Astrocyte (in vitro differentiated cells and primary cell): Measurements from ENCODE around the gene RBM47. TPM values are rescaled to one million over a fixed set of nuclear protein-coding genes. Genes with fewer than 3 reads are reported as not detected.

Experiments used
- DNase-seq: peaks from one replicate; pipeline ENCODE4 v3.0.0-alpha.2; 2010; ENCODE audit warnings: low read depth
- FAIRE-seq: peaks from 2 replicates; lab custom pipeline; 2011; peaks lifted over from hg19 to GRCh38; lab: Jason Lieb, UNC
- H2AFZ ChIP-seq: 2 replicates; pipeline ENCODE4 v1.6.0; 2012; ENCODE audit warnings: low read depth, low read length, inconsistent platforms
- H3K27ac ChIP-seq: 2 replicates; pipeline ENCODE4 v1.5.1; 2011; ENCODE audit warnings: low read depth, low read length, inconsistent platforms
- H3K27me3 ChIP-seq: 2 replicates; pipeline ENCODE4 v1.6.0; 2011; ENCODE audit warnings: low read length, inconsistent platforms; ENCODE audit not compliant: insufficient read depth
- H3K36me3 ChIP-seq: 2 replicates; pipeline ENCODE4 v1.5.1; 2011; ENCODE audit warnings: low read length, inconsistent platforms; ENCODE audit not compliant: insufficient read depth
- H3K4me1 ChIP-seq: 2 replicates; pipeline ENCODE4 v1.5.1; 2011; ENCODE audit warnings: low read length, inconsistent platforms; ENCODE audit not compliant: insufficient read depth
- H3K4me2 ChIP-seq: 2 replicates; pipeline ENCODE4 v1.6.0; 2012; ENCODE audit warnings: low read length, inconsistent platforms
- H3K4me3 ChIP-seq: 2 replicates; pipeline ENCODE4 v1.5.1; 2011; ENCODE audit warnings: low read depth, mild to moderate bottlenecking, low read length, inconsistent platforms; ENCODE audit not compliant: insufficient read depth
- H3K79me2 ChIP-seq: 2 replicates; pipeline ENCODE4 v1.6.0; 2012; ENCODE audit warnings: mild to moderate bottlenecking, low read length, inconsistent platforms; ENCODE audit not compliant: insufficient read depth
- H3K9ac ChIP-seq: 2 replicates; pipeline ENCODE4 v1.6.0; 2012; ENCODE audit warnings: mild to moderate bottlenecking, low read length, inconsistent platforms
- H3K9me3 ChIP-seq: 2 replicates; pipeline ENCODE4 v1.5.1; 2012; ENCODE audit warnings: low read depth, mild to moderate bottlenecking, low read length, inconsistent platforms; ENCODE audit not compliant: insufficient read depth
- H4K20me1 ChIP-seq: 2 replicates; pipeline ENCODE4 v1.6.0; 2012; ENCODE audit warnings: low read length, inconsistent platforms; ENCODE audit not compliant: insufficient read depth
- H3K27ac Mint-ChIP-seq: one replicate; pipeline ENCODE4 v1.8.0; 2021; ENCODE audit warnings: mild to moderate bottlenecking, mixed read lengths; ENCODE audit not compliant: unreplicated experiment
- H3K27me3 Mint-ChIP-seq: one replicate; pipeline ENCODE4 v1.8.0; 2021; ENCODE audit warnings: low read depth, mixed read lengths; ENCODE audit not compliant: unreplicated experiment
- H3K36me3 Mint-ChIP-seq: one replicate; pipeline ENCODE4 v1.8.0; 2021; ENCODE audit warnings: low read depth, mixed read lengths; ENCODE audit not compliant: unreplicated experiment
- H3K4me1 Mint-ChIP-seq: one replicate; pipeline ENCODE4 v1.8.0; 2021; ENCODE audit warnings: low read depth, mixed read lengths; ENCODE audit not compliant: unreplicated experiment
- H3K4me3 Mint-ChIP-seq: one replicate; pipeline ENCODE4 v1.8.0; 2021; ENCODE audit warnings: mild to moderate bottlenecking, moderate library complexity, mixed read lengths; ENCODE audit not compliant: unreplicated experiment
- H3K9me3 Mint-ChIP-seq: one replicate; pipeline ENCODE4 v1.8.0; 2021; ENCODE audit warnings: mild to moderate bottlenecking, mixed read lengths; ENCODE audit not compliant: unreplicated experiment
- CTCF ChIP-seq: IDR thresholded peaks from 2 replicates; pipeline ENCODE4 v1.5.1; 2011; ENCODE audit warnings: low read depth, mild to moderate bottlenecking, inconsistent platforms, low read length, moderate library complexity; ENCODE audit not compliant: insufficient read depth
- EZH2 ChIP-seq: IDR thresholded peaks from 2 replicates; pipeline ENCODE4 v1.6.1; 2012; ENCODE audit warnings: mild to moderate bottlenecking, low read length, inconsistent platforms; ENCODE audit not compliant: insufficient read depth
- total RNA-seq: library from RNA; stranded (reverse); gene quantifications from 2 replicates; pipeline ENCODE4 v1.2.1, GENCODE V29; 2021

RBM47 gene
- total RNA-seq, 1 donor from 2014 or later = 2.9 TPM

- no peaks in the 10 kb centered on the region for H3K4me1 ChIP-seq
- no peaks in the 10 kb centered on the region for H3K9me3 Mint-ChIP-seq
- H3K79me2 ChIP-seq = no peaks in the 10 kb centered on the region
- H3K4me3 ChIP-seq = no peak overlapping the region
- FAIRE-seq (no peak), DNase-seq (no peak)
- H3K4me3 Mint-ChIP-seq = no peak overlapping the region
- no peaks in the 10 kb centered on the region for H3K36me3 Mint-ChIP-seq
- no peaks in the 10 kb centered on the region for H4K20me1 ChIP-seq
- H3K9me3 ChIP-seq = no peaks in the 10 kb centered on the region
- no peak overlapping the region for H2AFZ ChIP-seq
- H3K36me3 ChIP-seq = no peaks in the 10 kb centered on the region
- H3K4me1 Mint-ChIP-seq = no peaks in the 10 kb centered on the region
- H3K9ac ChIP-seq = no peak overlapping the region
- no peak for TF ChIP-seq CTCF
- TF ChIP-seq EZH2 = no peak
- H3K27ac Mint-ChIP-seq = no peak overlapping the region
- H3K27ac ChIP-seq = no peak overlapping the region
- peaks cover 4% of the 10 kb centered on the region for H3K27me3 Mint-ChIP-seq
- no peaks in the 10 kb centered on the region for H3K27me3 ChIP-seq
- no peak overlapping the region for H3K4me2 ChIP-seq
These were observed 26.7 kb upstream of the RBM47 start for GRCh38 chr4:40656201-40656863.

- H3K36me3 ChIP-seq = no peaks in the 10 kb centered on the region
- no peak overlapping the region for H3K27ac ChIP-seq
- H3K4me1 Mint-ChIP-seq = no peaks in the 10 kb centered on the region
- H3K9me3 Mint-ChIP-seq = no peaks in the 10 kb centered on the region
- H3K4me1 ChIP-seq = no peaks in the 10 kb centered on the region
- no peak overlapping the region for H3K27ac Mint-ChIP-seq
- H3K27me3 ChIP-seq = no peaks in the 10 kb centered on the region
- H3K4me2 ChIP-seq = no peak overlapping the region
- H3K9ac ChIP-seq = no peak overlapping the region
- no peak for FAIRE-seq
- H2AFZ ChIP-seq = no peak overlapping the region
- TF ChIP-seq CTCF (no peak), EZH2 (no peak)
- H3K27me3 Mint-ChIP-seq = peaks cover 14% of the 10 kb centered on the region
- no peaks in the 10 kb centered on the region for H3K79me2 ChIP-seq
- H3K4me3 ChIP-seq = no peak overlapping the region
- peaks cover 7% of the 10 kb centered on the region for H3K36me3 Mint-ChIP-seq
- no peaks in the 10 kb centered on the region for H3K9me3 ChIP-seq
- no peak overlapping the region for H3K4me3 Mint-ChIP-seq
- DNase-seq = no peak
- H4K20me1 ChIP-seq = no peaks in the 10 kb centered on the region
These were observed 21.6 kb upstream of the RBM47 start for GRCh38 chr4:40651280-40651679.

- no peaks in the 10 kb centered on the region for H4K20me1 ChIP-seq
- DNase-seq = no peak
- H3K4me3 ChIP-seq = no peak overlapping the region
- no peak overlapping the region for H3K4me2 ChIP-seq
- peaks cover 7% of the 10 kb centered on the region for H3K36me3 Mint-ChIP-seq
- H3K36me3 ChIP-seq = no peaks in the 10 kb centered on the region
- H3K9me3 Mint-ChIP-seq = no peaks in the 10 kb centered on the region
- no peak for FAIRE-seq
- H3K27me3 Mint-ChIP-seq = peaks cover 27% of the 10 kb centered on the region
- H3K4me1 Mint-ChIP-seq = no peaks in the 10 kb centered on the region
- no peaks in the 10 kb centered on the region for H3K4me1 ChIP-seq
- no peaks in the 10 kb centered on the region for H3K27me3 ChIP-seq
- H3K27ac ChIP-seq = no peak overlapping the region
- TF ChIP-seq EZH2 (no peak), CTCF (no peak)
- no peak overlapping the region for H2AFZ ChIP-seq
- H3K9me3 ChIP-seq = no peaks in the 10 kb centered on the region
- no peak overlapping the region for H3K4me3 Mint-ChIP-seq
- no peak overlapping the region for H3K9ac ChIP-seq
- no peak overlapping the region for H3K27ac Mint-ChIP-seq
- H3K79me2 ChIP-seq = no peaks in the 10 kb centered on the region
These were observed 19.7 kb upstream of the RBM47 start for GRCh38 chr4:40649321-40649720.
